Breast epithelium (tissue), 4 donors: ENCODE measurements around the gene CUL9. TPM values are rescaled to one million over a fixed set of nuclear protein-coding genes. Genes with fewer than 3 reads are reported as not detected.

ENCODE experiments used
- DNase-seq, 2 donors: peaks; one replicate each; pipeline ENCODE4 v3.0.0-alpha.2; 2019; ENCODE audit warnings: low spot score in 2 of 2
- H3K27ac ChIP-seq, 2 donors: fragments of 200-600 bp; sonication (generic) in 1 of 2; one replicate each; pipeline ENCODE4 v1.5.1; 2016 to 2019; ENCODE audit warnings: mild to moderate bottlenecking in 1 of 2
- H3K27me3 ChIP-seq, 2 donors: fragments of 200-600 bp; sonication (generic) in 1 of 2; one replicate each; pipeline versions ENCODE4 v1.5.1 to v1.6.0; 2017 to 2019; ENCODE audit warnings: control low read depth in 1 of 2, mild to moderate bottlenecking in 1 of 2
- H3K36me3 ChIP-seq: fragments of 200-600 bp; one replicate; pipeline ENCODE4 v1.5.1; 2019
- H3K4me1 ChIP-seq, 2 donors: fragments of 200-600 bp; sonication (generic); one replicate each; pipeline ENCODE4 v1.5.1; 2016 to 2019; ENCODE audit warnings: control low read depth in 1 of 2
- H3K4me3 ChIP-seq, 3 donors: fragments of 200-600 bp; sonication (generic); 1 replicate in 2 of 3; 2 replicates in 1 of 3; pipeline ENCODE4 v1.5.1; 2016 to 2019; ENCODE audit warnings: mild to moderate bottlenecking in 3 of 3, moderate library complexity in 2 of 3
- H3K9me3 ChIP-seq, 2 donors: fragments of 200-600 bp; sonication (generic) in 1 of 2; one replicate each; pipeline ENCODE4 v1.5.1; 2016 to 2019; ENCODE audit warnings: control low read depth in 1 of 2
- CTCF ChIP-seq, 3 donors: fragments of 450-650 bp; IDR thresholded peaks; one replicate each; pipeline ENCODE4 v1.5.1; 2016 to 2017; ENCODE audit warnings: antibody characterized with exemption in 3 of 3, mild to moderate bottlenecking in 3 of 3, moderate library complexity in 3 of 3
- POLR2A ChIP-seq: fragments of 450-650 bp; IDR thresholded peaks from one replicate; pipeline ENCODE4 v1.6.1; 2016; ENCODE audit warnings: antibody characterized with exemption, mild to moderate bottlenecking, moderate library complexity
- POLR2AphosphoS5 ChIP-seq, 3 donors: sonication (generic); formaldehyde crosslinking; IDR thresholded peaks; one replicate each; pipeline ENCODE4 v1.6.1; 2017; ENCODE audit warnings: antibody characterized with exemption in 3 of 3
- intact Hi-C: fragments of 100-400 bp; cut with DNase I; formaldehyde crosslinking; loops from one replicate; pipeline ENCODE4 v1.15.1; 2023; ENCODE audit warnings: low total_unique reads
- total RNA-seq, 3 donors: library from RNA; depleted of rRNA; stranded (reverse); fragments of >200 nt; gene quantifications; one replicate each; pipeline ENCODE4 v1.1.0, GENCODE V29; 2016

Gene CUL9
- total RNA-seq, 3 donors from 2014 or later: 25.1 to 47.5 (median 43.3) TPM

GRCh38 chr6:43163899-43164298 is 18.1 kb upstream of the CUL9 start:
- H3K4me1 ChIP-seq: no peaks in the 10 kb centered on the region
- no peak for TF ChIP-seq POLR2AphosphoS5 (IDR thresholded peaks at IDR 0.05)
- TF ChIP-seq POLR2A: no peak
- no peak for TF ChIP-seq CTCF (IDR thresholded peaks at IDR 0.05)
- no peak overlapping the region for H3K27ac ChIP-seq
- H3K9me3 ChIP-seq: no peaks in the 10 kb centered on the region
- no peak overlapping the region for H3K4me3 ChIP-seq
- DNase-seq: no peak
- H3K27me3 ChIP-seq: no peaks in the 10 kb centered on the region
- H3K36me3 ChIP-seq: no peaks in the 10 kb centered on the region
- intact Hi-C loops: no loop called here

- no peaks in the 10 kb centered on the region for H3K36me3 ChIP-seq
- peak overlapping the region; percentile 97 to 100 (median 97) for H3K4me3 ChIP-seq
- no peak for TF ChIP-seq CTCF (IDR thresholded peaks at IDR 0.05)
- no peak for TF ChIP-seq POLR2A
- TF ChIP-seq POLR2AphosphoS5 (IDR thresholded peaks at IDR 0.05): no peak
- H3K27me3 ChIP-seq: no peaks in the 10 kb centered on the region
- H3K27ac ChIP-seq: peak overlapping the region; percentile 99 to 100
- intact Hi-C loops: no loop called here
- H3K9me3 ChIP-seq: no peaks in the 10 kb centered on the region
- peaks cover 11 to 22% of the 10 kb centered on the region in 2 donors for H3K4me1 ChIP-seq
- peak in 1 of 2 donors; percentile 83 for DNase-seq
These were observed 11.5 kb upstream of the CUL9 start for GRCh38 chr6:43170417-43170930.

- peak within 1 kb of the TSS; percentile 99 to 100 for H3K27ac ChIP-seq
- peak within 1 kb of the TSS; percentile 97 to 100 (median 97) for H3K4me3 ChIP-seq
- H3K27me3 ChIP-seq: no peaks in the 10 kb centered on the region
- no peaks in the 10 kb centered on the region for H3K9me3 ChIP-seq
- peak; percentile 99 to 100 for DNase-seq
- intact Hi-C loops: no loop called here
- H3K4me1 ChIP-seq: peaks cover 11 to 24% of the 10 kb centered on the region in 2 donors
- no peaks in the 10 kb centered on the region for H3K36me3 ChIP-seq
- TF ChIP-seq POLR2A (peak; percentile 49), CTCF (IDR thresholded peaks at IDR 0.05) (peak in 2 of 3 donors; percentile 33 to 82), POLR2AphosphoS5 (IDR thresholded peaks at IDR 0.05) (peak; percentile 71 to 93 (median 74))
These were observed 10.9 kb upstream of the CUL9 start, which contains the start of gene SRF for GRCh38 chr6:43170931-43171706. TSS of gene SRF (plus strand) at chr6:43171269. CDS start at chr6:43171657, 388 bp downstream.

GRCh38 chr6:43171707-43172103 is 10.3 kb upstream of the CUL9 start:
- intact Hi-C loops: no loop called here
- peaks cover 11 to 24% of the 10 kb centered on the region in 2 donors for H3K4me1 ChIP-seq
- no peak for DNase-seq
- no peaks in the 10 kb centered on the region for H3K27me3 ChIP-seq
- H3K36me3 ChIP-seq: no peaks in the 10 kb centered on the region
- H3K9me3 ChIP-seq: no peaks in the 10 kb centered on the region
- H3K4me3 ChIP-seq: peak overlapping the region; percentile 97 to 100 (median 97)
- no peak for TF ChIP-seq POLR2A
- no peak for TF ChIP-seq CTCF (IDR thresholded peaks at IDR 0.05)
- no peak for TF ChIP-seq POLR2AphosphoS5 (IDR thresholded peaks at IDR 0.05)
- H3K27ac ChIP-seq: peak overlapping the region; percentile 99 to 100
